ENCODE measurements around the gene BAZ2B. TPM values are rescaled to one million over a fixed set of nuclear protein-coding genes. Genes with fewer than 3 reads are reported as not detected.

The BAZ2B gene
- total RNA-seq, 1 donor from 2014 or later = 226 TPM

GRCh38 chr2:159396799-159397198 lies 219.5 kb downstream of the BAZ2B start:
- no peak for DNase-seq

GRCh38 chr2:159382447-159383028 lies 233.8 kb downstream of the BAZ2B start:
- Mint-ChIP-seq H3K27me3 (ENCODE audit: unreplicated experiment) (no peaks in the 10 kb centered on the region), H3K4me3 (ENCODE audit: unreplicated experiment) (no peak overlapping the region), H3K27ac (ENCODE audit: unreplicated experiment) (no peak overlapping the region), H3K4me1 (ENCODE audit: low read depth, unreplicated experiment) (no peaks in the 10 kb centered on the region), H3K36me3 (ENCODE audit: unreplicated experiment) (no peaks in the 10 kb centered on the region), H3K9me3 (ENCODE audit: unreplicated experiment) (no peaks in the 10 kb centered on the region)
- DNase-seq = no peak
- no peak for TF ChIP-seq CTCF (IDR thresholded peaks at IDR 0.05; ENCODE audit: partially characterized antibody, unreplicated experiment)

More at GRCh38 chr2:159396799-159397198, 219.5 kb downstream of the BAZ2B start:
- no peaks in the 10 kb centered on the region for H3K27me3 Mint-ChIP-seq (ENCODE audit: unreplicated experiment)
- H3K4me3 Mint-ChIP-seq (ENCODE audit: unreplicated experiment) = no peak overlapping the region
- no peak for TF ChIP-seq CTCF (IDR thresholded peaks at IDR 0.05; ENCODE audit: partially characterized antibody, unreplicated experiment)
- peaks cover 1% of the 10 kb centered on the region for H3K4me1 Mint-ChIP-seq (ENCODE audit: low read depth, unreplicated experiment)
- peaks cover 4% of the 10 kb centered on the region for H3K9me3 Mint-ChIP-seq (ENCODE audit: unreplicated experiment)
- H3K27ac Mint-ChIP-seq (ENCODE audit: unreplicated experiment) = no peak overlapping the region
- H3K36me3 Mint-ChIP-seq (ENCODE audit: unreplicated experiment) = no peaks in the 10 kb centered on the region

GRCh38 chr2:159381574-159381973 lies 234.8 kb downstream of the BAZ2B start:
- Mint-ChIP-seq H3K27me3 (ENCODE audit: unreplicated experiment) (no peaks in the 10 kb centered on the region), H3K4me1 (ENCODE audit: low read depth, unreplicated experiment) (no peaks in the 10 kb centered on the region), H3K4me3 (ENCODE audit: unreplicated experiment) (no peak overlapping the region)

GRCh38 chr2:159380685-159381239 lies 235.6 kb downstream of the BAZ2B start:
- H3K27me3 Mint-ChIP-seq (ENCODE audit: unreplicated experiment) = no peaks in the 10 kb centered on the region
- H3K9me3 Mint-ChIP-seq (ENCODE audit: unreplicated experiment) = no peaks in the 10 kb centered on the region
- no peak for TF ChIP-seq CTCF (IDR thresholded peaks at IDR 0.05; ENCODE audit: partially characterized antibody, unreplicated experiment)
- no peaks in the 10 kb centered on the region for H3K4me1 Mint-ChIP-seq (ENCODE audit: low read depth, unreplicated experiment)
- DNase-seq = no peak
- H3K27ac Mint-ChIP-seq (ENCODE audit: unreplicated experiment) = no peak overlapping the region
- no peak overlapping the region for H3K4me3 Mint-ChIP-seq (ENCODE audit: unreplicated experiment)
- H3K36me3 Mint-ChIP-seq (ENCODE audit: unreplicated experiment) = no peaks in the 10 kb centered on the region

More at GRCh38 chr2:159381574-159381973, 234.8 kb downstream of the BAZ2B start:
- Mint-ChIP-seq H3K27ac (ENCODE audit: unreplicated experiment) (no peak overlapping the region), H3K9me3 (ENCODE audit: unreplicated experiment) (no peaks in the 10 kb centered on the region), H3K36me3 (ENCODE audit: unreplicated experiment) (no peaks in the 10 kb centered on the region)
- TF ChIP-seq CTCF (IDR thresholded peaks at IDR 0.05; ENCODE audit: partially characterized antibody, unreplicated experiment) = no peak
- no peak for DNase-seq

- Mint-ChIP-seq H3K9me3 (ENCODE audit: unreplicated experiment) (no peaks in the 10 kb centered on the region), H3K4me3 (ENCODE audit: unreplicated experiment) (no peak overlapping the region)
Observed at GRCh38 chr2:159379181-159379580, 237.2 kb downstream of the BAZ2B start.

More at GRCh38 chr2:159379181-159379580, 237.2 kb downstream of the BAZ2B start:
- Mint-ChIP-seq H3K27me3 (ENCODE audit: unreplicated experiment) (no peaks in the 10 kb centered on the region), H3K27ac (ENCODE audit: unreplicated experiment) (no peak overlapping the region), H3K4me1 (ENCODE audit: low read depth, unreplicated experiment) (no peaks in the 10 kb centered on the region), H3K36me3 (ENCODE audit: unreplicated experiment) (no peaks in the 10 kb centered on the region)
- DNase-seq = no peak
- no peak for TF ChIP-seq CTCF (IDR thresholded peaks at IDR 0.05; ENCODE audit: partially characterized antibody, unreplicated experiment)
